GM21447 (cell line): ENCODE results near the gene PEA15.

Experiments used
- ATAC-seq: cut with Tn5 transposase; IDR thresholded peaks from one replicate; pipeline ENCODE4 v1.9.1; 2021; ENCODE audit not compliant: unreplicated experiment

Gene PEA15

GRCh38 chr1:160207771-160208556, 2.8 kb downstream of the PEA15 start:
- no peak for ATAC-seq

DNA sequence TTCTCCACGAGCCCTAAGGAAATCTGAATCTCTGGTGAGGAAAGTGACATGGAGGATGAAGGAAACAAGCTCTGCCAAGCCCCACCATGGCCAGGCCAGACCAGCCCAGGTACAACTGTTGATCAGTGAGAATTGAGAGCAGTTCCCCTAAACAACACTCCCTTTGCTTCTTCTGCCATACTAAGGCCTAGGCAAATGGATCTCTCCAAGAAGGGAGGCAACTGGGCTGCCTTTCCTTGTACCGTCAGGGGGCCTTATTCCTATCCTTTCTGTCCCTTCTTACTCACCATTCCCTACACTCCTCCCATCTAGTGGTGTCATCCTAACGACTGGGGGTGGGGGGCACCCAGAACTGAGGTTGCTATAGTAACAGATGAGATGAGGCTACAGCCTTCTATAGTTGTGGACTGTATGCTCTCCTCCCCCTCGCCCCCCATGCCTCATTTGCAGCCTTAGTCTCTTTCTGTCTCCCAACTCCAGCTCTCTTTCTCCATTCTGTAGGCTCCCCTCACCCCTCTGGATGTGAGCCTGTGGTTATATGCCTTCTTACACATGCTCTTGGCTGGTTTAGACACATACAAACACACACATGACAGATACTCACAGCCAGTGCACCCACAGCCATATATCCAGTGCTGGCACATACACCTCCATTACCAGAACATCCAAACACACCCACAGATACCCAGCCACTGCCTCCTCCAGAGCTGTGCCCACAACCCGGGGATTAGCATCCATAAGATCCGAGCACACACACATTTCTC, 3.6 kb downstream of the PEA15 start:
- ATAC-seq = no peak

DNA sequence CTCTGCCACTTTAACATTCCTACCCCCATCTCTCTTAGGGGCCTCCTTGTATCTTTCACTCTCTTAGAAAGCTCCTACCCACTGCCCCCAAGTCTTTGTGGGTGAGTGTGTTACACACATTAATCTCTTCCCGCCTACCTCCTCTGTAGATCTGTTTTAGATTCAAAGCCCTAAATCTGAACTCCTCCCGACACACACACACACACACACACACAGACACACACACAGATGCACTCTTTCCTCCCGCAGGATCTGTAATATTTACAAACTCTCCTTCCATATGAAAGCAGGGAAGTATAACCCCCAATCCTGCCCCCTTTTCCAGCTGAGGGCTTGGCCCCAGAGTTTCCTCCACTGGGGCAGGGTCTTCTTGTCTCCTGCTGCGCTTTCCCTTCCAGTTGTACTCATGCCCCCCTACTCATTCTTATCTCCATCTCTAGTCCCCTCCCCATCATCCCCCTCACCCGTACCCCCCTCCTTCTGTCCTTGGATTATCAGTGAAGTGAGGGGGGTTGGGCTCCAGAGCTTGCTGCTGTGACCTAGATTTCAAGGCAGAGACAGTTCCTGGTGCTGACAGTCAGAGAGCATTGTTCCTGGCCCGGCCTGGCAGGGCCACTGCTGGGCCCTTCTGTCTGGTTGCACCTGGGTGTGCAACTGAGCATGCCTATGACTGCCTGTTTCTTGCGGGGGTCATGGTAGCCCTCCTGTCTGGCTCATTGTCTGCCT, 4.3 kb downstream of the PEA15 start:
- ATAC-seq = no peak

GRCh38 chr1:160210561-160210960, 5.4 kb downstream of the PEA15 start:
- no peak for ATAC-seq

DNA sequence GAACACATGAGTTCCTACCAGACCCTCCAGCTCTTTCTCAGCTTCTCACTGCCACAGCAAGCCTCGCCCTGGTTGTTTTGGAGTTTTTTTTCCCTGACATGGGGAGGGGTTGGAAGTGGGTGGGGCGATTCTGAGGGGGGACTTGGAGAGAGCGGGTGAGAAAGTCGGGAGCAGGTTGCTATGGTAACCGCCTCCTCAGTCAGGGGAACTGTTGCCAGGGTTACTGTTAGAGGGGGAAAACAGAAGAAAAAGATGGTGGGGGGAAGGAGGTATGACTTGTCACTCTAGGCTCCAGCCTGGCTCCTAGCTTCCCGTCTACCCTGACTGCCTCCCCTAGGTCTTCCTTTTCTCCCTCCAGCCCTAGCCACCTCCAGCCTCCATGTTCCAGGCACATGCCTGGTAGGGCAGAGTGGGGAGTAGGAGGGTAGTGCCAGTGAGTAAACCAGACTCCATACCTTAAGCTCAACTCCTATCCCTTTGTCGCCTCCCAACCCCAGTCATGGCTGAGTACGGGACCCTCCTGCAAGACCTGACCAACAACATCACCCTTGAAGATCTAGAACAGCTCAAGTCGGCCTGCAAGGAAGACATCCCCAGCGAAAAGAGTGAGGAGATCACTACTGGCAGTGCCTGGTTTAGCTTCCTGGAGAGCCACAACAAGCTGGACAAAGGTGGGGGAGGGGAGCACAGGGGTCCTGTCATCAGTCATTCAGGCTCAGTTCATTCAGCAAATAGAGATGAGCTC, 6.0 kb downstream of the PEA15 start:
- ATAC-seq = no peak

- ATAC-seq = no peak
These were observed 9.4 kb downstream of the PEA15 start for GRCh38 chr1:160214481-160215140.

- no peak for ATAC-seq
These were observed 11.1 kb downstream of the PEA15 start for GRCh38 chr1:160216301-160216700.

GRCh38 chr1:160217481-160218051, 12.4 kb downstream of the PEA15 start:
- no peak for ATAC-seq

GRCh38 chr1:160219062-160219929, 14.1 kb downstream of the PEA15 start:
- ATAC-seq = no peak

GRCh38 chr1:160220301-160220700, 15.1 kb downstream of the PEA15 start:
- no peak for ATAC-seq

- ATAC-seq = no peak
These were observed 15.9 kb downstream of the PEA15 start for GRCh38 chr1:160221089-160221488.

DNA sequence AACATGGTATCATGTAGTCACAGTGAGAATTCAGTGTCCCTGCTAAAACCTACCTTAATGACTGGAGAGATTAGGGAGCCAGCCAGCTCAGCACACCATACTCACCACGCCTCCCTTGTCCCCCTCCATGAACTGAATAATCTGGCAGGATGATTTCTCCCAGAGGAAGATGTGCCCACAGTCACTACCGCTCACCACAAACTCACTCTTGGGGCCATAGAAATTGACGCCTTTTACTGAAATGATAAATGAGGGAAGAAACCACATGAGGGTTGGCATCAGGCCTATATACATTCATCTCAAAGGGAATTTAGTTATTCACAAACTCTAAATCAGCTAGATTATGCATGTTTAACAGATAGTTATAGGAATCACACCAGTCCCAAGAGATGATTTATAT, 17.4 kb downstream of the PEA15 start:
- no peak for ATAC-seq

DNA sequence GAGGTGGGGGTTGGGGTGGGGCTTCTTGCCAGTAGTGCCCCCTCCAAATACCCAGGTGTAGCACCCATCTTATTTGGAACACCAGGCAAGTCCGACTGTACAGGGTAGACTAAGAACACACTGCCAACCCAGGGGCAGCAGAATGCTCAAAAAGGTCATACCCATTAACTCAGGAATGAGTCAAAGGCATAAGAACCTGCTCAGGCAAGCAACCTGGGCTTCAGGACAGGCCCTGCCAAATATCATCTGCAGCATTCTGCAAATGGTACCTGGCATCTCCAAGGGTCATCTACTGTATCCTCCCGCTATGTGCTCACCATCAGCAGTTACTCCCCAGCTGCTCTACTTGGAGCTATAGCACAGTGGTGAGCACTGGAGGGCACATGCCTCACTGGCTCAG, 19.4 kb downstream of the PEA15 start:
- no peak for ATAC-seq

- ATAC-seq = no peak
These were observed 20.2 kb downstream of the PEA15 start for GRCh38 chr1:160225345-160225744.

DNA sequence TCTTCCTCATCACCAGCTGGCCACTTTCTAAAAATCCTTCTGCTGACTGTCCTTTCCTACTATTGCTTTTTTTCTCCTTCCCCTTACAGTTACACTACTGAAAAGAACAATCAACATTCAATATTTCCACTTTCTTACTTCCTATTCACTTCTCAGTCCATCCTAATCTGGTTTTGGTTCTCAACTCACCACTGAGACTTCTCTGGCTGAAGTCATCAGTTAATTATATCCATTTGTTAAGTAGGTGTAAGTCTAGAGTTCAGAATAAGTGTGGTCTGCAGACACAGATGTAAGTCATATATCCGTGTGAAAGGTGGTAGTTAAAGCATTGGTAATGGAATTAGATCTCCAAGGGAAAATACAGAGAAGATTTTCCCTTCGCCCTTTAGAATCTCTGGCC, 21.4 kb downstream of the PEA15 start:
- no peak for ATAC-seq

DNA sequence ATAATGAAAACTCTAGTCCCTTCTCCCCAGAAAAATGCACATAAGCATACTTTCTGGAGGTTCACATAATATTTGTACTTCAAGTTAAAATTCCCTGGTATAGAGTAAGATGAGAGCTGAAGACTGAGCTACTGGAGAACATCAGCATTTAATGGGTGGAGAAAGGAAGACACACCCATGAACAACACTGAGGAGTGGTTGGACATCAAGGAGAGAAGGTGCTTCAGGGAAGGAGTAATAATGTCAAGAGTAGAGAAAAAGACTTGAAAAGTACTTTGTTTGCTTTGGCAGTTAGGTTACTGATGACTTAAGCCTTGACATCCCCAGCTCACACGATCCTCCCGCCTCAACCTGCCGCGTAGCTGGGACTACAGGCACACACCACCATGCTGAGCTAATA, 21.9 kb downstream of the PEA15 start:
- no peak for ATAC-seq

DNA sequence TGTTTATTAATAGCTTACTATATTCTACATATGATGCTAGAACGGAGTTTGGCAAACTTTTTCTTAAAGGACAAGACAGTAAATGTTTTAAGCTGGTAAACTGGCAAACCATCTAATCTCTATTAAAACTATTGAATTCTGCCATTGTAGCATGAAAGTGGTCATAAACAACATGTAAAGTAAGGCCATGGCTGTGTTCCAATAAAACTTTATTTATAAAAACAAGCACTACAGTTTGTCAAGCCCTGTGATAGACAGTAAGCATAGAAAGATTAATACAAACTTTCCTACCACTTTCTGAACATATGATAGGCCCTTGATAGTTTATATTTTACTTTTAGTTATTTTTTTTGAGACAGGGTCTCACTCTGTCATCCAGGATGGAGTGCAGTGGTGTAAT, 22.4 kb downstream of the PEA15 start:
- no peak for ATAC-seq

- no peak for ATAC-seq
These were observed 23.2 kb downstream of the PEA15 start for GRCh38 chr1:160228431-160228830.

- ATAC-seq = no peak
These were observed 27.7 kb downstream of the PEA15 start for GRCh38 chr1:160232911-160233310.
